Measurements from ENCODE around the gene MFAP2. TPM values are rescaled to one million over a fixed set of nuclear protein-coding genes. Genes with fewer than 3 reads are reported as not detected.

Gene MFAP2
- total RNA-seq, 1 experiment from 2014 or later, result 141 TPM

DNA sequence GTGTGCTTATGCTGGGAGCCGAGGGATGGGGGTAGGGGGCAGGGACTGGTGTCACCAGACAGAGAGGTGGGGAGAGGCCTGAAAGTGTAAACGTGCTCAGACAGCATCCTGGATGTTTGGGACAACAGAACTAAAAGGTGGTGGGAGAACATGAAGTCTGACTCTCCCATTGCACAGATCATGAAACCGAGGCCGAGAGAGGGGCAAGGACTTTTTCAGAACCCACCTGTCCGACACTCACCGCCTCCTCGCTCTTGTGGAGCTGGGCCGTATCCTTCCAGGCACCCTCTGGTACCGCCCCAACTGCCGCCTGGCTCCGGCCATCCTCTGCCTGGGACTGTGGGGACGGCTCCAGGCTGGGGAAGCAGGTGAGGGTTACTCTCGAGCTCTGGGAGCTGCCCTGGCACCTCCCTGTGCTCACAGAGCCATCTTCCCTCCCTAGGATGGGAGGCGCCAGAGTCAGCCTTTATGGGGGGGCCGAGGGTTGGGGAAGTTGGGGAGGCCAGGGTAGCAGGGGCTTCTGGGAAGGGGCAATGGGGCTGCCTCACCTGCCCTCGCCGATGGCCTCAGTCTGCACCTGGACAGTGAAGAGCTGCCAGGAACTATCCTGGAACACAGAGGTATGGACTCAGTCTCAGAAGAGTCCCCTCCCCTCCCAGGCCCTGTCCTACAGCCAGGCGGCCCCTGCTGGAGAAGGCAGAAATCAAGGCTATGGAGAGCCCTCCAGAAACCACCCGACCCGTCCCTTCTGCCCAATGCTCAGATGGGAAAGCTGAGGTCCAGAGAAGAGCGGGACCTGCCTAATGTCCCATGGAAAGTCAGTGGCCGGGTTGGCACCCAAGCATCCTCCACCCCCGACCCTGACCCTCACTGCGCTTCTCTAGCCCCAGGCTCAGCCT, 24.3 kb upstream of the MFAP2 start:
- ATAC-seq (peak; percentile 31), DNase-seq (ENCODE audit: low spot score) (no peak)
- ChIA-PET CTCF (interaction anchor here (0.8 to 1.1 kb wide), 3 partner anchors 18 to 44 kb away, joined by 3 to 4 read pairs (median 4); no protein-coding TSS in a partner anchor), POLR2A (no interaction called here)
- H3K27ac Mint-ChIP-seq, result no peak overlapping the region
- peak; percentile 73 for TF ChIP-seq ZNF121 (CRISPR knock-in tag; IDR thresholded peaks at IDR 0.05)
- no peak for TF ChIP-seq ZNF263 (CRISPR knock-in tag; IDR thresholded peaks at IDR 0.05; ENCODE audit: low read depth)
- TF ChIP-seq GRHL2 (CRISPR knock-in tag; IDR thresholded peaks at IDR 0.05; ENCODE audit: insufficient replicate concordance, severe bottlenecking), result no peak
- peak; percentile 52; the same call in 1 of the 2 replicates for TF ChIP-seq GTF2I (CRISPR knock-in tag; conservative IDR thresholded peaks at IDR 0.05)
- H3K9me3 Mint-ChIP-seq, result no peaks in the 10 kb centered on the region
- H3K36me3 Mint-ChIP-seq, result peaks cover 17% of the 10 kb centered on the region
- H3K4me1 Mint-ChIP-seq, result peaks cover 18% of the 10 kb centered on the region
- H3K27me3 Mint-ChIP-seq (ENCODE audit: low read depth), result no peaks in the 10 kb centered on the region
- no peak overlapping the region for H3K4me3 Mint-ChIP-seq

GRCh38 chr1:17002524-17002902, 22.1 kb upstream of the MFAP2 start:
- no peak overlapping the region for H3K4me3 Mint-ChIP-seq
- H3K36me3 Mint-ChIP-seq, result peaks cover 22% of the 10 kb centered on the region
- peaks cover 4% of the 10 kb centered on the region for H3K4me1 Mint-ChIP-seq
- no peaks in the 10 kb centered on the region for H3K27me3 Mint-ChIP-seq (ENCODE audit: low read depth)
- TF ChIP-seq NFATC4 (CRISPR knock-in tag; IDR thresholded peaks at IDR 0.05), result no peak
- no peak for TF ChIP-seq TEAD4 (CRISPR knock-in tag; IDR thresholded peaks at IDR 0.05)
- TF ChIP-seq KAT7 (CRISPR knock-in tag; IDR thresholded peaks at IDR 0.05; ENCODE audit: borderline replicate concordance), result no peak
- no peak for TF ChIP-seq NR2C2 (CRISPR knock-in tag; IDR thresholded peaks at IDR 0.05)
- TF ChIP-seq ESRRA (CRISPR knock-in tag; IDR thresholded peaks at IDR 0.05; ENCODE audit: borderline replicate concordance), result no peak
- TF ChIP-seq SOX15 (CRISPR knock-in tag; IDR thresholded peaks at IDR 0.05), result no peak
- TF ChIP-seq, protein P1, sequence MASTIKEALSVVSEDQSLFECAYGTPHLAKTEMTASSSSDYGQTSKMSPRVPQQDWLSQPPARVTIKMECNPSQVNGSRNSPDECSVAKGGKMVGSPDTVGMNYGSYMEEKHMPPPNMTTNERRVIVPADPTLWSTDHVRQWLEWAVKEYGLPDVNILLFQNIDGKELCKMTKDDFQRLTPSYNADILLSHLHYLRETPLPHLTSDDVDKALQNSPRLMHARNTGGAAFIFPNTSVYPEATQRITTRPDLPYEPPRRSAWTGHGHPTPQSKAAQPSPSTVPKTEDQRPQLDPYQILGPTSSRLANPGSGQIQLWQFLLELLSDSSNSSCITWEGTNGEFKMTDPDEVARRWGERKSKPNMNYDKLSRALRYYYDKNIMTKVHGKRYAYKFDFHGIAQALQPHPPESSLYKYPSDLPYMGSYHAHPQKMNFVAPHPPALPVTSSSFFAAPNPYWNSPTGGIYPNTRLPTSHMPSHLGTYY (CRISPR knock-in tag; IDR thresholded peaks at IDR 0.05), result no peak
- TF ChIP-seq, protein P2, sequence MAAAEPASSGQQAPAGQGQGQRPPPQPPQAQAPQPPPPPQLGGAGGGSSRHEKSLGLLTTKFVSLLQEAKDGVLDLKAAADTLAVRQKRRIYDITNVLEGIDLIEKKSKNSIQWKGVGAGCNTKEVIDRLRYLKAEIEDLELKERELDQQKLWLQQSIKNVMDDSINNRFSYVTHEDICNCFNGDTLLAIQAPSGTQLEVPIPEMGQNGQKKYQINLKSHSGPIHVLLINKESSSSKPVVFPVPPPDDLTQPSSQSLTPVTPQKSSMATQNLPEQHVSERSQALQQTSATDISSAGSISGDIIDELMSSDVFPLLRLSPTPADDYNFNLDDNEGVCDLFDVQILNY (CRISPR knock-in tag; IDR thresholded peaks at IDR 0.05), result no peak
- no peak for TF ChIP-seq TEAD1 (CRISPR knock-in tag; IDR thresholded peaks at IDR 0.05)
- TF ChIP-seq ELF4 (CRISPR knock-in tag; IDR thresholded peaks at IDR 0.05; ENCODE audit: low read depth), result no peak
- TF ChIP-seq IRF2 (CRISPR knock-in tag; IDR thresholded peaks at IDR 0.05; ENCODE audit: borderline replicate concordance, low read depth), result no peak
- TF ChIP-seq, protein P3, sequence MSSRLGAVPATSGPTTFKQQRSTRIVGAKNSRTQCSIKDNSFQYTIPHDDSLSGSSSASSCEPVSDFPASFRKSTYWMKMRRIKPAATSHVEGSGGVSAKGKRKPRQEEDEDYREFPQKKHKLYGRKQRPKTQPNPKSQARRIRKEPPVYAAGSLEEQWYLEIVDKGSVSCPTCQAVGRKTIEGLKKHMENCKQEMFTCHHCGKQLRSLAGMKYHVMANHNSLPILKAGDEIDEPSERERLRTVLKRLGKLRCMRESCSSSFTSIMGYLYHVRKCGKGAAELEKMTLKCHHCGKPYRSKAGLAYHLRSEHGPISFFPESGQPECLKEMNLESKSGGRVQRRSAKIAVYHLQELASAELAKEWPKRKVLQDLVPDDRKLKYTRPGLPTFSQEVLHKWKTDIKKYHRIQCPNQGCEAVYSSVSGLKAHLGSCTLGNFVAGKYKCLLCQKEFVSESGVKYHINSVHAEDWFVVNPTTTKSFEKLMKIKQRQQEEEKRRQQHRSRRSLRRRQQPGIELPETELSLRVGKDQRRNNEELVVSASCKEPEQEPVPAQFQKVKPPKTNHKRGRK (CRISPR knock-in tag; IDR thresholded peaks at IDR 0.05; ENCODE audit: borderline replicate concordance), result no peak
- TF ChIP-seq NFYB (CRISPR knock-in tag; conservative IDR thresholded peaks at IDR 0.05; ENCODE audit: low read depth), result no peak
- TF ChIP-seq RELA (CRISPR knock-in tag; IDR thresholded peaks at IDR 0.05; ENCODE audit: borderline replicate concordance), result no peak
- no peak for TF ChIP-seq MXD4 (CRISPR knock-in tag; IDR thresholded peaks at IDR 0.05; ENCODE audit: borderline replicate concordance)
- TF ChIP-seq ZNF396 (CRISPR knock-in tag; IDR thresholded peaks at IDR 0.05; ENCODE audit: borderline replicate concordance), result no peak
- no peak for TF ChIP-seq ZNF121 (CRISPR knock-in tag; IDR thresholded peaks at IDR 0.05)
- TF ChIP-seq FOXK1 (CRISPR knock-in tag; IDR thresholded peaks at IDR 0.05), result no peak
- no peak for TF ChIP-seq MAX (CRISPR knock-in tag; IDR thresholded peaks at IDR 0.05)
- TF ChIP-seq CREM (CRISPR knock-in tag; IDR thresholded peaks at IDR 0.05), result no peak
- ATAC-seq, result no peak
- CTCF ChIA-PET, result interaction anchor here (1.1 to 5.4 kb wide), 2 partner anchors 16 to 42 kb away, joined by 5 to 67 read pairs; no protein-coding TSS in a partner anchor
- no peak overlapping the region for H3K27ac Mint-ChIP-seq
- no peaks in the 10 kb centered on the region for H3K9me3 Mint-ChIP-seq
- POLR2A ChIA-PET, result interaction anchor here (0.5 to 0.6 kb wide), 2 partner anchors 29 to 113 kb away, joined by 3 read pairs; no protein-coding TSS in a partner anchor
- no peak for DNase-seq (ENCODE audit: low spot score)
